HEK293T (cell line): ENCODE data around the gene SOX18.

ENCODE experiments used
- BHLHE40 ChIP-seq: fragments of 450-650 bp; IDR thresholded peaks from 2 replicates; pipeline ENCODE4 v1.6.1; 2016; ENCODE audit warnings: mild to moderate bottlenecking, moderate library complexity, borderline replicate concordance
- CTBP1 ChIP-seq: fragments of 450-650 bp; IDR thresholded peaks from 2 replicates; pipeline ENCODE4 v1.6.1; 2016; ENCODE audit warnings: borderline replicate concordance
- ELF4 ChIP-seq: fragments of 450-650 bp; IDR thresholded peaks from 2 replicates; pipeline ENCODE4 v1.6.1; 2017; ENCODE audit warnings: antibody characterized with exemption
- FOXA1 ChIP-seq: fragments of 450-650 bp; IDR thresholded peaks from 2 replicates; pipeline ENCODE4 v1.6.1; 2016; ENCODE audit warnings: mild to moderate bottlenecking
- FOXK2 ChIP-seq: fragments of 450-650 bp; IDR thresholded peaks from 2 replicates; pipeline ENCODE4 v1.6.1; 2016; ENCODE audit warnings: mild to moderate bottlenecking
- LEF1 ChIP-seq: fragments of 450-650 bp; IDR thresholded peaks from 2 replicates; pipeline ENCODE4 v1.6.1; 2017; ENCODE audit warnings: mild to moderate bottlenecking, borderline replicate concordance
- NFRKB ChIP-seq: fragments of 450-650 bp; IDR thresholded peaks from 2 replicates; pipeline ENCODE4 v1.6.1; 2016; ENCODE audit warnings: mild to moderate bottlenecking, moderate library complexity
- SP1 ChIP-seq: fragments of 450-650 bp; IDR thresholded peaks from 2 replicates; pipeline ENCODE4 v1.6.1; 2017
- TF ChIP-seq, protein P1 (sequence below): fragments of 450-650 bp; IDR thresholded peaks from 2 replicates; pipeline ENCODE4 v1.6.1; 2016

DNA sequence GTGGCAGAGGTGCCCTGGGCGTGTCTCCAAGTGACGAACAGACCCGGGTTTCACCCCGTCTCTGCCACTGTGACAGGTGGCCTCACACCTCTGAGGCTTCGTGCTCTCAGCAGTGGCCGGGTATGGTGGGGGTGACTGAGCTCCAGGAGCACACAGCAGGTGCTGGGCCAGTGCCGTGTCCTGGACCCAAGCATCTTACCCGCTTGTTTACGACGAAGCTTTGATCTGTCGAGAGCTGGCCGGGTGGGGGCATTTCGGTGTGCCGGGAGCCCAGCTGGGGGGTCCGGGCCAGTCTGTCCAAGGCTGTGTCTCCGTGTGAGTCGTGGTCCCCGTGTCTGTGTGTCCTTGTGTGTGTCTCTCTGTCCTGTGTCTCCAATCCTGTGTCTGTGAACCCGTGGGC is 41.9 kb upstream of the SOX18 start:
- TF ChIP-seq NFRKB (no peak), BHLHE40 (no peak), FOXA1 (no peak), FOXK2 (no peak), SP1 (no peak), ELF4 (no peak), LEF1 (no peak), CTBP1 (no peak)
- TF ChIP-seq, protein P1, sequence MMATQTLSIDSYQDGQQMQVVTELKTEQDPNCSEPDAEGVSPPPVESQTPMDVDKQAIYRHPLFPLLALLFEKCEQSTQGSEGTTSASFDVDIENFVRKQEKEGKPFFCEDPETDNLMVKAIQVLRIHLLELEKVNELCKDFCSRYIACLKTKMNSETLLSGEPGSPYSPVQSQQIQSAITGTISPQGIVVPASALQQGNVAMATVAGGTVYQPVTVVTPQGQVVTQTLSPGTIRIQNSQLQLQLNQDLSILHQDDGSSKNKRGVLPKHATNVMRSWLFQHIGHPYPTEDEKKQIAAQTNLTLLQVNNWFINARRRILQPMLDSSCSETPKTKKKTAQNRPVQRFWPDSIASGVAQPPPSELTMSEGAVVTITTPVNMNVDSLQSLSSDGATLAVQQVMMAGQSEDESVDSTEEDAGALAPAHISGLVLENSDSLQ = no peak
